ENCODE results near the gene SHLD2.
"Not testable (repeated sequence)": the region's sequence is repeated elsewhere in the genome, so short reads cannot be mapped to it uniquely, and the experiment has no call there.

SHLD2 gene

DNA sequence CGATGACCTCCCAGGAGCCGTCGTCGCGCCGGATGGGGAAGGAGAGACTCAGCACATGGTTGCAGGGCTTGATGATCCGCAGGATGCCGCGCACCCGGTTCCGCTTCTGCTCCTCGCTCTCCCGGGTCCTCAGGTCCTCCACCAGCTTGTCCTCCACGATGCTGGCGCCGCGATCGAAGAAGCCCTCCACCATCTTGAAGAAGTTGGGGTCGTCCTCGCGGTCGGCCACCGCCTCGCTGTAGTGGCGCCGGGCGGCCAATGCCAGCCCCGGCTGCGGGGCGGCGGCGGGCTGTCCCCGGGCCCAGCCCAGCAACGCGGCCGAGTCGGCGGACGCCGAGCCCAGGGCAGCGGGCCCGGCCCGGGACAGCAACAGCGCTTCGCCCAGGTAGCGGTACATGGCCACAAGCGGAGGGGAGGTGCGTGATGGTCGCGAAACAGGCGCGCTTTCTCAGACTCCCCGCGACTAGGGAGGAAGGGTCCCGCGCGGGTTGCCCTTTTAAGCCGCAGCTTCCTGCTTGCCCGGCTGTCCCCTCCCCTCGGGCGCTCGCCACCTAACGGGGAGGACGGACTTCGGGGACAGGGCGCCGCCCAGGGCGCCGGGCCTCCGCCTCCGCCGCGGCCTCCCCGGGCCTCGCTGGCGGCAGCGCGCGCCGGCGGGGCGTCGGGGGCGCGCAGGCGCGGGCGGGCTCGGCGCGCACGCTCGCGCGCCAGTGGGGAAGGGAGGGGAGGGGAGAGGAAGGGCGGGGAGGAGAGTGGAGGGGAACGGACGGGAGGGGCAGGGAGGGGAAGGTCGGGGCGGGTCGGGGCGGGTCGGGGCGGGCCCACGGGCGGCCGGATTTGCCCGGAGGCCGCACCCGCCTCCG, at the start of gene SHLD2, which contains the start of gene GLUD1:
Gene SHLD2, plus strand, starts transcription at position 834 of the 863 bp plus-strand sequence. CDS start 56,149 bp downstream, outside the sequence.
Gene GLUD1, minus strand, starts transcription at position 471 of the 863 bp plus-strand sequence. Its CDS starts 74 bp downstream, at position 397.
- peak; percentile 93 for DNase-seq (ENCODE audit: low spot score)

- no peak for DNase-seq (ENCODE audit: low spot score)
Measured at GRCh38 chr10:87045434-87045938, 49.5 kb upstream of the SHLD2 start.

- DNase-seq (ENCODE audit: low spot score), result peak; percentile 94
Measured at GRCh38 chr10:87053111-87053510, 41.9 kb upstream of the SHLD2 start.

- DNase-seq (ENCODE audit: low spot score), result peak; percentile 68
Measured at GRCh38 chr10:87053577-87054181, 41.3 kb upstream of the SHLD2 start.

- DNase-seq (ENCODE audit: low spot score), result peak; percentile 54
Measured at GRCh38 chr10:87054373-87055295, 40.4 kb upstream of the SHLD2 start.

GRCh38 chr10:87058171-87058570, 36.8 kb upstream of the SHLD2 start:
- peak; percentile 29 for DNase-seq (ENCODE audit: low spot score)

DNA sequence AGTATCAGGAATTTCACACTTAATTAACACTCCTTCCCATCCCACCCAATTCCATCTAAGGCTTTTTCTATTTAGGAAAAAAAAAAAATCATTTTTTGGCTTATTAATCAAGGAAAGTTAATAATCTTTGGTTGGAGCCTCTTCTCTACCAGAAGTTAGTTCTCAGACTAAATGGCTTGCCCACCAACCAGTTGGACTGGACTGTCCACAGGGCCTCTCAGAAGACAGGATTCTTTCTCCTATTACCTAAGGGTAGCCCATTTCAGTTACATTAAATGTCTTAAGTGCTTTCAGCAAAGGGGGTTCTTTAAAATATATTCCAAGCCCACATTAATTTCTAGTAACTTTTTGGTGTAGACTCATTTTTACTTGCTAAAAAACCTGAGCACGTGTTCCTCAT, 35.6 kb upstream of the SHLD2 start:
- DNase-seq (ENCODE audit: low spot score), result no peak

GRCh38 chr10:87060280-87060928, 34.6 kb upstream of the SHLD2 start:
- DNase-seq (ENCODE audit: low spot score), result no peak

DNA sequence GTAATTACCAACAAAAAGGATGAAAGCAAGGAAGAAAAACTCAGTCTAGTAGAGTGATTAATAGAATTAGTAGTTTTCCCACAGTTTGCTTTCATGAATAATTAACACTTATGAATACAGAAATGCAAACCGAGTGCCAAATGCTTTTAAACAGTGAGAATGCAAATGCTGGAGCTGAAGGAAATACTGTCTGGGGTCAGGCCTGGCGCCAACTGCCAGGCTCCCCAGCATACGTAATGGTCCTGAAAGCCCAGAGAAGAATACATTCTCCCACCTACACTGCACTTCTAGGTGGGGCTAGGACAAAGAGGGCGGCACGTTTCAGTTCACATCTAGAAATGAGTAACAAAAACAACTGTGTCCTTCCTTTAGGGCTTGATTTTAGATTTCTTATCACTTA, 30.4 kb upstream of the SHLD2 start:
- DNase-seq (ENCODE audit: low spot score), result peak; percentile 83

DNA sequence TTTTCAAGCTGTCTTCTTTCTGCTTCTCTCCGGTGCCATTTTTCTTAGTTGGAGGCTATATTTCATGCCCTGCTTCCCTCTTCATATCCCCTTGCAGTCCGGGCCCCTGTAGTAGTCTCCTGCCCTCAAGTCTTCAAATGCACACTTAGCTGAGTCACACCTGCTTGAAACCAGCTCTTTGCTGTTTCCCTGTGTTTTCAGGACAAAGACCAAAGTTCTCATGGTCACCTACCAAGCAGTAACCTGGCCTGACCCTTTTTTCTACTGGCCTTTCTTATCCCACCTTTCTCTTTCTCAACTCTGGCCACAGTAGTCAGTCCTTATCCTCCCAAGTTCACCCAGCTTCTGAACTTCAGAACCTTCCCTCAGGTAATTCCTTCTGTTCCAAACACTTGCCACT, 28.8 kb upstream of the SHLD2 start:
- no peak for DNase-seq (ENCODE audit: low spot score)

- DNase-seq (ENCODE audit: low spot score), result no peak
Measured at GRCh38 chr10:87066865-87067264, 28.1 kb upstream of the SHLD2 start.

DNA sequence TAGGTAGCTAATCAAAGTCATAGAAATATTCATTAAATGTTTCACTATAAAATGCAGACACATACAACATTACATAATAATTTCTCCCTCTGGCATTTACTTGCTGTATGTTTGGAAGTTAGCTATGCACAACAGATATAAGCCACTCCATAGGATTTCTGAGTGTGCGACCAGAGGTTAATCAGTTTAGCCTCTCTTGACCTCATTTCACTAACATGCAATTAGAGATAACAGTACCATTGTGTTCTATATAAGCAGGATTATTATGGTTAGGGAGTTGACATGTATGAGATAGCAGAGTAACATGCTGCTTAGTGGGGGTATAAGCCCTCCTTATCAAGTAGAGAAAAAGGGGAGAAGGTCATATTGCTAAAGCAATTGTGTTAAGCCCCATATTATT, 26.7 kb upstream of the SHLD2 start:
- DNase-seq (ENCODE audit: low spot score), result no peak

DNA sequence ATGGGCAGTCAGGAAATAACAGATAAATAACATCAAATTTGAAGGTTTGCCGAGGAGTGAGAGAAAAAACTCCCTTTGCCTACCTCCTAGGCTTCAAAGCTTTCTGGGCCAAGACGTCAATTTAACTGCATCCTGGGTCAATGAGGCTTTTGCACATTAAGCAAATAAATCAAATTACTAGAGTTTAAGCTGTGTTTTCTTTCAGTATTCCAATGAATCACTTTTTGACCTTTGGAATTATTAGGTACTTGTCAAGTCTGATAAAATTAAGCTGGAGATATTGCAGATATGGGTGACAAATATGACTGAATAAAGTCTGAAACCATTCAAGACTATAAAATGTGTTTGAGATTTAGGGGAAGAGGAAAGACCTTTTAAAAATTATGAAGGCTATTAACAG, 22.6 kb upstream of the SHLD2 start:
- no peak for DNase-seq (ENCODE audit: low spot score)

DNA sequence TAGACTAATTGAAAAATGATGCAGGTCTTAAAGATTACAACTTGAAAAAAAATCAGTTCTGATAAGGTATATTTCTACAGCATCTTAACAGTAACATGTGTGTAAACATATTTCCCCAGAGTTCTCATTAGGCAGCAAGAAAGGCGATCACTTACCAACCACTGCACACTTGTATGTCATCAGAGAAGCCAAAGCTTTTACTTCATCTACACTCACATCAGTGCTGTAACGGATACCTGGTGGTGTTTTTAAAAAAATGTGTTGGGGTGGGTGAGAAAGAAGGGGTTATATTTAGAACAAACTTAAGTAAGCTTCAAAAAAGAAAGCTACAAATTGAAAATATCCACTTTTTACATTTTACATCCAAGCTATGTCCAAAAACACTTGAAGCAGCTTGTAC, 18.6 kb upstream of the SHLD2 start:
- not testable (repeated sequence) for DNase-seq (ENCODE audit: low spot score)

GRCh38 chr10:87079106-87079836, 15.7 kb upstream of the SHLD2 start:
- no peak for DNase-seq (ENCODE audit: low spot score)

- DNase-seq (ENCODE audit: low spot score), result not testable (repeated sequence)
Measured at GRCh38 chr10:87080621-87081020, 14.4 kb upstream of the SHLD2 start.

DNA sequence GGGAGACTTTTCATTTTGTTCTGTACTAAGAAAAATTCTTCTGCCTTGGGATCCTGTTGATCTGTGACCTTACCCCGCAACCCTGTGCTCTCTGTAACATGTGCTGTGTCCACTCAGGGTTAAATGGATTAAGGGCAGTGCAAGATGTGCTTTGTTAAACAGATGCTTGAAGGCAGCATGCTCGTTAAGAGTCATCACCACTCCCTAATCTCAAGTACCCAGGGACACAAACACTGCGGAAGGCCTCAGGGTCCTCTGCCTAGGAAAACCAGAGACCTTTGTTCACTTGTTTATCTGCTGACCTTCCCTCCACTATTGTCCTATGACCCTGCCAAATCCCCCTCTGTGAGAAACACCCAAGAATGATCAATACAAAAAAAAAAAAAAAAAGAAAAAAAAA, 13.4 kb upstream of the SHLD2 start:
- not testable (repeated sequence) for DNase-seq (ENCODE audit: low spot score)

DNA sequence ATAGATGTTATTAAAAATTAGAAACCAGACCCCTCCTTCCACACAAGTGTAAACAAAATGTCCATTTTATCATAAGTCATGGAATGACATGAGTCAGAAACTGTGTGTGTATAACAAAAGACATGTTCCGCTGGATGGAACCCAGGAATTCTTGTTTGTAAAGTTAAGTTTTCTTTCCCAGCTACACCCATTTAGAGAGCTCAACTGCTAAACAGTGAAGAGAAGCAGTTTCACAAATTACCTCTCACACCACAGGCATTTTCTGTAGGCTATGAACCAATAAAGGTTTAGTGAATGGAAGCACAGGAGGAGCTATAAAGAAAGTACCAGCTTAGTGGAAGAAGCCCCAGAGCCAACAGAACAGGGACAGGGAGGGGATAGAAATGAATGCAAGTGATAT, 12.8 kb upstream of the SHLD2 start:
- not testable (repeated sequence) for DNase-seq (ENCODE audit: low spot score)

DNA sequence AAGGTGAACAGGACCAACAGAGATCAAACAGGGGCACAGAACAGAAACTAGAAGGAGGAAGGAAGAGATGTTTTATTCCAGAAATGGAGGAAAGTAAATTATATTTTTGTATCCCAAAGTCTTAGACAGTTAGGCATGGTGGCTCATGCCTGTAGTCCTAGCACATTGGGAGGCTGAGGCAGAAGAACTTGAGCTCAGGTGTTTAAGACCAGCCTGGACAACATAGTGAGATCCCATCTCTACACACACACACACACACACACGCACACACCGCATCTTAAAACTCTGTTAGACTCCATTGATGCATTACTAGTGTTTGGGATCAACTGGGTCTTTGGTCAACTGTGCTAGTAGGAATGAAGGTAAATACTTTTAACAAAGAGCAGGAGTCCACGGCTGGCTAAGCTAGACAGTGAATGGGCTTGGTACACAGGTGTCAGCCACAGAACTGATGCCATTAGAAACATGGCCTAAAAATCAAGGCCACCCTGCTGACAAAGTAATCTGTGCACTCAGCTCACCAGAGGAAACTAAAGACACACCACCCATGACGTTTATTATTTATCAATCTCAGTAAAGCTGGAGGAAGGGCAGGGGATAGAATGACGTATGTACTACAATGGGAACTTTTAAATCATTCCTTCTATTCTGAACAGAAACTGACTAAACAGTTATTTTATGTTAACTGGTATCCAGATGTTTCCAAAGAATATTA, 11.3 kb upstream of the SHLD2 start:
- not testable (repeated sequence) for DNase-seq (ENCODE audit: low spot score)

DNA sequence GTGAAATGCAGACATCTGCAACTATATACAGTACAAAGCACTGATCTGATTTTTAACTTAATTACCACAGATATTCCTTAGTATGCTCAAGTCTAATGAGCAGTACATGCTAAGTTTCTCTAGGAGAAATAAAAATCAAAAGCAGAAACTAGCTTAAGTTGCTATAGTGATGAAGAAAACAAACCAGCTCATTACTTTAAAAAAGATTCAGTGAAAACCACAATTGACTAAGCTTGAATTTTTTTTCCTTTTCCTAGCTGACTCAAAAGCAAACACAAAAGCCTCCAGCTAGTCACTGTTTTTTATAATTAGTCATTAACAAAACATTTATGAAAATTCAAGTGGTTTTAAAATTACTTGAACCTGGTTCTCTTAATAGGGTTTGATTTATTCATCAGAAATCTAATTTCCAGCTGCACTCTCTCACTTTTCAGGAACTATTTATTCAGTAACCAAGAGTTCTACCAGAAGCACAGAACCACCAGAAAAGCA, 10.7 kb upstream of the SHLD2 start:
- not testable (repeated sequence) for DNase-seq (ENCODE audit: low spot score)
